Measurements from ENCODE around the gene CLEC4G. TPM values are rescaled to one million over a fixed set of nuclear protein-coding genes. Genes with fewer than 3 reads are reported as not detected.

CLEC4G gene
- total RNA-seq, 2 experiments from 2014 or later = not detected

GRCh38 chr19:7680606-7681339 is 51.1 kb downstream of the CLEC4G start, which contains the start of gene TRAPPC5:
Gene TRAPPC5 (plus strand): TSS chr19:7680833. CDS start chr19:7682254, 1,421 bp downstream.
- peaks cover 11% of the 10 kb centered on the region for H3K36me3 Mint-ChIP-seq
- peaks cover 53% of the 10 kb centered on the region for H3K4me1 Mint-ChIP-seq
- no peaks in the 10 kb centered on the region for H3K9me3 Mint-ChIP-seq
- DNase-seq = peak; percentile 91
- peak within 1 kb of the TSS; percentile 94 for H3K4me3 Mint-ChIP-seq
- H3K27ac Mint-ChIP-seq = peak within 1 kb of the TSS; percentile 94
- H3K27me3 Mint-ChIP-seq = peaks cover 24% of the 10 kb centered on the region

DNA sequence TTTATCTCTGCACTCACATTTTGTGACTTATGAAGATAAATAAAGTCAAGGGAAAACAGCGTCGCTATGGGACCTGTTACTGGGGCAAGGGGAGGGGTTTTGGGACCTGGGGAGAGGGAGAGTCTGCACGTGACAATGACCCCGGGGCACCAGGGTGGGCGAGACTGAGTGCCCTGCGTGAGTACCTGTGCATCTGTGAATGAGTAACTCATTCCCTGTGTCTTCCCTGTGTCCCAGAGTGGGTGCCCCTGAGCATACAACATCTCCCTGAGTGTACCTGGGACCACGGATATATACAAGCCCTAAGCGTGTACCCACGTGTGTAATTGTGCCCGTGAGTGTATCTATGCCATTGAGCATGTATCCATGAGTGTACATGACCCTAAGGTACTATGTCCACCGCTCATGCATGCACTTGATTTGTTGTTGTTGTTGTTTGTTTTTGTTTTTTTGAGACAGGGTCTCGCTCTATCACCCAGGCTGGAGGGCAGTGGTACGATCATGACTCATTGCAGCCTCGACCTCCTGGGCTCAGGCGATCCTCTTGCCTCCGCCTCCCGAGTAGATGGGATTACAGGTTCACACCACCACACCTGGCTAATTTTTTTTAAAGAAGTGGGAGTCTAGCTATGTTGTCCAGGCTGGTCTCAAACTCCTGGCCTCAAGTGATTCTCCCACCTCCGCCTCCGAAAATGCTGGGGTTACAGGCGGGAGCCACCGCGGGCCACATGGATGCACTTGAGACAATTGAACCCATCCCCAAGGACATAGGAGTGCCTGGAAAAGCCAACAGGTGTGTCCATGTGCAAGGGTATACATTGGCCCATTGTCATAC is 51.9 kb downstream of the CLEC4G start:
- no peak for DNase-seq
- Mint-ChIP-seq H3K36me3 (peaks cover 11% of the 10 kb centered on the region), H3K27ac (no peak overlapping the region), H3K4me1 (peaks cover 51% of the 10 kb centered on the region), H3K4me3 (peak overlapping the region; percentile 61), H3K9me3 (no peaks in the 10 kb centered on the region), H3K27me3 (peaks cover 27% of the 10 kb centered on the region)

DNA sequence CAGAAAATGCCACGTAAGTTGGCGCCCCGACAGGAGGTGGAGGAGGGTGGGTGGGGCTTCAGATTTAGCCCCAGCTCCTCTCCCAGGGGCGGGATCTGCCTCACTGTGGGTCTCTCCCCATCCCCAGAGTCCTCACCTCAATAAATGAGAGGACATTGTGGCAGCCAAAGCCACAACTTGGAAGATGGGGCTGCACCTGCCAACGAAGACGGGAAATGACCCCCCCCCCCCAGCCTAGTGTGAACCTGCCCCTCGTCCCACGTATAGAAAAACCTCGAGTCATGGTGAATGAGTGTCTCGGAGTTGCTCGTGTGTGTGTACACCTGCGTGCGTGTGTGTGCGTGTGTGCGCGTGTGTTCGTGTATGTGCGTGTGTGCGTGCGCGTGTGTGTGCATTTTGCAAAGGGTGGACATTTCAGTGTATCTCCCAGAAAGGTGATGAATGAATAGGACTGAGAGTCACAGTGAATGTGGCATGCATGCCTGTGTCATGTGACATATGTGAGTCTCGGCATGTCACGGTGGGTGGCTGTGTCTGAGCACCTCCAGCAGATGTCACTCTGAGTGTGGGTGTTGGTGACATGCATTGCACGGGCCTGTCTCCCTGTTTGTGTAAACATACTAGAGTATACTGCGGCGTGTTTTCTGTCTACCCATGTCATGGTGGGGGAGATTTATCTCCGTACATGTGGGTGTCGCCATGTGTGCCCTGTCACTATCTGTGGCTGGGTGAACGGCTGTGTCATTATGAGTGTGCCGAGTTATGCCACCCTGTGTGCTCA is 52.7 kb downstream of the CLEC4G start:
- Mint-ChIP-seq H3K4me1 (peaks cover 53% of the 10 kb centered on the region), H3K36me3 (peaks cover 11% of the 10 kb centered on the region), H3K4me3 (peak overlapping the region; percentile 30), H3K27me3 (peaks cover 34% of the 10 kb centered on the region), H3K27ac (peak overlapping the region; percentile 74), H3K9me3 (no peaks in the 10 kb centered on the region)
- peak; percentile 69 for DNase-seq

Other genes starting within 250 kb of the CLEC4G start
- 1 to 10 TPM in 1 of 2 experiments, under 1 TPM in 1; 0.82 to 1.5 TPM for gene PEX11G, start 243.1 kb downstream of the CLEC4G start, total RNA-seq
- 1 to 10 TPM; 6.5 to 7.3 TPM for gene ZNF358, start 216.0 kb downstream of the CLEC4G start, total RNA-seq
- gene MCOLN1, start 209.5 kb downstream of the CLEC4G start, total RNA-seq = 10 to 100 TPM; 12.3 to 12.4 TPM
- gene PNPLA6, start 196.4 kb downstream of the CLEC4G start, total RNA-seq = 10 to 100 TPM; 67.8 to 68.5 TPM
- under 1 TPM; 0.50 to 0.52 TPM for gene CAMSAP3, start 136.2 kb downstream of the CLEC4G start, total RNA-seq
- 10 to 100 TPM; 44.0 to 45.8 TPM for gene XAB2, start 102.6 kb downstream of the CLEC4G start, total RNA-seq
- 10 to 100 TPM; 83.7 to 86.0 TPM for gene PET100, start 102.3 kb downstream of the CLEC4G start, total RNA-seq
- gene PCP2, start 98.4 kb downstream of the CLEC4G start, total RNA-seq = 1 to 10 TPM in 1 of 2 experiments, under 1 TPM in 1; 0.99 to 1.4 TPM
- 10 to 100 TPM; 73.3 to 73.5 TPM for gene STXBP2, start 95.0 kb downstream of the CLEC4G start, total RNA-seq
- not detected for gene RETN, start 63.1 kb downstream of the CLEC4G start, total RNA-seq
- not detected for gene MCEMP1, start 55.0 kb downstream of the CLEC4G start, total RNA-seq
- 10 to 100 TPM; 83.3 to 83.8 TPM for gene TRAPPC5, start 51.3 kb downstream of the CLEC4G start, total RNA-seq
- gene FCER2, start 30.0 kb downstream of the CLEC4G start, total RNA-seq = 1 to 10 TPM; 1.5 to 1.7 TPM
- not detected for gene CD209, start 15.4 kb upstream of the CLEC4G start, total RNA-seq
- gene CLEC4M, start 31.1 kb upstream of the CLEC4G start, total RNA-seq = not detected
- 1 to 10 TPM; 4.8 TPM for gene EVI5L, start 98.1 kb upstream of the CLEC4G start, total RNA-seq
- under 1 TPM in 1 of 2 experiments, not detected in 1; 0.10 TPM for gene PRR36, start 142.3 kb upstream of the CLEC4G start, total RNA-seq
- not detected for gene LRRC8E, start 156.4 kb upstream of the CLEC4G start, total RNA-seq
- 10 to 100 TPM; 31.8 to 32.4 TPM for gene MAP2K7, start 171.8 kb upstream of the CLEC4G start, total RNA-seq
- gene TGFBR3L, start 182.7 kb upstream of the CLEC4G start, total RNA-seq = 1 to 10 TPM; 2.1 to 3.2 TPM
- 10 to 100 TPM; 14.4 to 14.8 TPM for gene SNAPC2, start 188.2 kb upstream of the CLEC4G start, total RNA-seq
- gene CTXN1, start 194.0 kb upstream of the CLEC4G start, total RNA-seq = under 1 TPM; 0.44 to 0.52 TPM
- 100 to 1,000 TPM; 125 to 136 TPM for gene TIMM44, start 211.6 kb upstream of the CLEC4G start, total RNA-seq

Measured in activated naive CD8-positive, alpha-beta T cell treated with anti-CD3 and anti-CD28 coated beads for 36 hours (primary cell).